SK-N-SH (cell line): ENCODE data around the gene VPS35.

Source experiments
- CHD2 ChIP-seq: fragments of 150-350 bp; IDR thresholded peaks from 2 replicates; pipeline ENCODE4 v1.6.1; 2018; ENCODE audit warnings: low read length; ENCODE audit not compliant: partially characterized antibody
- CTCF ChIP-seq: fragments of 200-600 bp; sonication (generic); IDR thresholded peaks from 2 replicates; pipeline ENCODE4 v1.6.1; 2017; ENCODE audit warnings: antibody characterized with exemption, mild to moderate bottlenecking, moderate library complexity
- EZH2phosphoT487 ChIP-seq: fragments of 200-600 bp; sonication (generic); IDR thresholded peaks from 2 replicates; pipeline ENCODE4 v1.6.1; 2017; ENCODE audit warnings: low read depth, mixed run types, mild to moderate bottlenecking, antibody characterized with exemption, moderate library complexity, borderline replicate concordance
- FOXJ3 ChIP-seq: sonication (generic); formaldehyde crosslinking; IDR thresholded peaks from 2 replicates; pipeline ENCODE4 v1.5.1; 2020; ENCODE audit warnings: mild to moderate bottlenecking, missing genetic modification reagents
- MEF2A ChIP-seq: IDR thresholded peaks from 2 replicates; pipeline ENCODE4 v1.4.0; 2012; ENCODE audit warnings: low read depth, borderline replicate concordance
- POLR2AphosphoS5 ChIP-seq: IDR thresholded peaks from 2 replicates; pipeline ENCODE4 v1.6.1; 2012; ENCODE audit warnings: low read depth, low read length
- RFX5 ChIP-seq: IDR thresholded peaks from 2 replicates; pipeline ENCODE4 v1.6.1; 2012; ENCODE audit warnings: mild to moderate bottlenecking, improper control_type of control experiment, low read length
- SMC3 ChIP-seq: IDR thresholded peaks from 2 replicates; pipeline ENCODE4 v1.6.1; 2012; ENCODE audit warnings: low read depth, low read length, improper control_type of control experiment
- TCF12 ChIP-seq: IDR thresholded peaks from 2 replicates; pipeline ENCODE4 v1.4.0; 2012

- no peak for TF ChIP-seq SMC3
- peak; percentile 62; the same call in 1 of the 2 replicates for TF ChIP-seq POLR2AphosphoS5
- peak; percentile 15; the same call in 1 of the 2 replicates for TF ChIP-seq CTCF
- no peak for TF ChIP-seq FOXJ3 (CRISPR knock-in tag)
- no peak for TF ChIP-seq EZH2phosphoT487
- no peak for TF ChIP-seq MEF2A
- TF ChIP-seq TCF12, result 0 out of 2 replicates have a peak, but pooled peaks have one; percentile 37
- TF ChIP-seq CHD2, result peak; percentile 63
- peak; percentile 68; the same call in 1 of the 2 replicates for TF ChIP-seq RFX5
Observed at GRCh38 chr16:46621006-46621933, 67.7 kb downstream of the VPS35 start, which contains the start of gene SHCBP1.
